Caco-2 (cell line): Measurements from ENCODE around the gene SNX19. TPM values are rescaled to one million over a fixed set of nuclear protein-coding genes. Genes with fewer than 3 reads are reported as not detected.

ENCODE experiments used
- BruUV-seq: library from RNA; stranded (reverse); fragments of 400-500 nt; replicated peaks from 2 replicates; lab custom pipeline; 2021; lab: Mats Ljungman, UMichigan
- CTCF ChIA-PET: fragments of 300-600 bp; sonication (Branson Sonifier 250); formaldehyde crosslinking; loops from one replicate; lab custom pipeline; 2022; ENCODE audit warnings: antibody characterized with exemption; lab: Charles Lee
- POLR2A ChIA-PET: fragments of 300-600 bp; sonication (Branson Sonifier 250); formaldehyde crosslinking; loops from one replicate; lab custom pipeline; 2022; ENCODE audit warnings: antibody characterized with exemption; lab: Charles Lee
- DNase-seq, 2 experiments: peaks; one replicate each; pipeline versions ENCODE4 v3.0.0 to v3.0.0-alpha.2; 2020 to 2022
- H3K27me3 ChIP-seq: replicated peaks from 2 replicates; pipeline ENCODE4 v1.6.0; 2011; ENCODE audit warnings: low read length; ENCODE audit not compliant: control insufficient read depth, insufficient read depth
- H3K36me3 ChIP-seq: 2 replicates; pipeline ENCODE4 v1.5.1; 2011; ENCODE audit warnings: low read length; ENCODE audit not compliant: control insufficient read depth, insufficient read depth
- H3K4me1 ChIP-seq: fragments of 250-450 bp; sonication (Bioruptor Pico); 2 replicates; pipeline ENCODE4 v1.5.1; 2020; ENCODE audit warnings: mild to moderate bottlenecking
- H3K4me3 ChIP-seq: 2 replicates; pipeline ENCODE4 v1.5.1; 2011; ENCODE audit warnings: low read depth, mild to moderate bottlenecking, control low read depth, low read length
- H3K9me3 ChIP-seq: fragments of 250-450 bp; sonication (Bioruptor Pico); 2 replicates; pipeline ENCODE4 v1.5.1; 2020; ENCODE audit warnings: mild to moderate bottlenecking, moderate library complexity
- H3K27ac Mint-ChIP-seq: one replicate; pipeline ENCODE4 v1.8.0; 2022; ENCODE audit warnings: mixed read lengths; ENCODE audit not compliant: unreplicated experiment
- H3K27me3 Mint-ChIP-seq: one replicate; pipeline ENCODE4 v1.8.0; 2022; ENCODE audit warnings: mixed read lengths; ENCODE audit not compliant: insufficient read depth, unreplicated experiment
- H3K36me3 Mint-ChIP-seq: one replicate; pipeline ENCODE4 v1.8.0; 2022; ENCODE audit warnings: mild to moderate bottlenecking, mixed read lengths; ENCODE audit not compliant: insufficient read depth, unreplicated experiment
- H3K4me1 Mint-ChIP-seq: one replicate; pipeline ENCODE4 v1.8.0; 2022; ENCODE audit warnings: low read depth, mixed read lengths; ENCODE audit not compliant: unreplicated experiment
- H3K4me3 Mint-ChIP-seq: one replicate; pipeline ENCODE4 v1.8.0; 2022; ENCODE audit warnings: mild to moderate bottlenecking, moderate library complexity, mixed read lengths; ENCODE audit not compliant: unreplicated experiment
- H3K9me3 Mint-ChIP-seq: one replicate; pipeline ENCODE4 v1.8.0; 2022; ENCODE audit warnings: mixed read lengths; ENCODE audit not compliant: unreplicated experiment
- CTCF ChIP-seq, 2 experiments: fragments of 200-600 bp in 1 of 2; IDR thresholded peaks; 1 replicate in 1 of 2; 2 replicates in 1 of 2; pipeline versions ENCODE4 v1.5.1 to v1.8.0; 2011 to 2022; ENCODE audit warnings: antibody characterized with exemption in 1 of 2, control low read depth in 1 of 2, inconsistent platforms in 1 of 2, low read depth in 1 of 2, low read length in 1 of 2, mild to moderate bottlenecking in 1 of 2, moderate library complexity in 1 of 2; ENCODE audit not compliant: insufficient read depth in 1 of 2, severe bottlenecking in 1 of 2, unreplicated experiment in 1 of 2
- intact Hi-C: fragments of 100-400 bp; cut with micrococcal nuclease; formaldehyde crosslinking; loops from one replicate; pipeline ENCODE4 v1.10.0; 2022; ENCODE audit not compliant: unreplicated experiment
- total RNA-seq: library from RNA; stranded (reverse); gene quantifications from 2 replicates; pipeline ENCODE4 v1.2.3, GENCODE V29; 2022

The SNX19 gene
- total RNA-seq, 1 experiment from 2014 or later, result 82.4 TPM

GRCh38 chr11:130849215-130849568, 67.1 kb downstream of the SNX19 start:
- BruUV-seq, result no TSS peak
- H3K27me3 ChIP-seq, result no peaks in the 10 kb centered on the region; the same call in 1 of the 2 replicates
- peaks cover 22% of the 10 kb centered on the region for H3K27me3 Mint-ChIP-seq
- no peaks in the 10 kb centered on the region for H3K36me3 ChIP-seq
- DNase-seq, result no peak
- ChIA-PET CTCF (interaction anchor here (0.7 to 1.2 kb wide), 3 partner anchors 13 to 418 kb away, joined by 3 to 10 read pairs (median 3); no protein-coding TSS in a partner anchor), POLR2A (no interaction called here)
- peaks cover 7% of the 10 kb centered on the region for H3K9me3 Mint-ChIP-seq
- H3K9me3 ChIP-seq, result no peaks in the 10 kb centered on the region
- H3K4me1 Mint-ChIP-seq, result no peaks in the 10 kb centered on the region
- no peaks in the 10 kb centered on the region for H3K36me3 Mint-ChIP-seq
- H3K4me1 ChIP-seq, result no peaks in the 10 kb centered on the region
- TF ChIP-seq CTCF (IDR thresholded peaks at IDR 0.05; ENCODE audit: insufficient read depth in 1 of 2, low read depth in 1 of 2, low read length in 1 of 2, severe bottlenecking in 1 of 2, unreplicated experiment in 1 of 2), result no peak
- no peak overlapping the region for H3K4me3 ChIP-seq
- no peak overlapping the region for H3K4me3 Mint-ChIP-seq
- H3K27ac Mint-ChIP-seq, result no peak overlapping the region
- intact Hi-C loops, result no loop called here

GRCh38 chr11:130848361-130849214, 67.7 kb downstream of the SNX19 start:
- CTCF ChIA-PET, result interaction anchor here (0.7 to 1.1 kb wide), 2 partner anchors 30 to 417 kb away, joined by 3 to 10 read pairs; no protein-coding TSS in a partner anchor
- Mint-ChIP-seq H3K36me3 (no peaks in the 10 kb centered on the region), H3K27me3 (peaks cover 24% of the 10 kb centered on the region), H3K4me3 (no peak overlapping the region), H3K27ac (no peak overlapping the region), H3K9me3 (peaks cover 7% of the 10 kb centered on the region), H3K4me1 (no peaks in the 10 kb centered on the region)
- Histone ChIP-seq H3K9me3 (no peaks in the 10 kb centered on the region), H3K4me1 (no peaks in the 10 kb centered on the region), H3K27me3 (no peaks in the 10 kb centered on the region; the same call in 1 of the 2 replicates), H3K36me3 (no peaks in the 10 kb centered on the region), H3K4me3 (no peak overlapping the region)
- POLR2A ChIA-PET, result no interaction called here
- no peak for DNase-seq
- no TSS peak for BruUV-seq
- TF ChIP-seq CTCF (IDR thresholded peaks at IDR 0.05; ENCODE audit: insufficient read depth in 1 of 2, low read depth in 1 of 2, low read length in 1 of 2, severe bottlenecking in 1 of 2, unreplicated experiment in 1 of 2), result no peak
- intact Hi-C loops, result no loop called here

GRCh38 chr11:130847517-130847916, 68.8 kb downstream of the SNX19 start:
- H3K27me3 ChIP-seq, result no peaks in the 10 kb centered on the region; the same call in 1 of the 2 replicates
- Mint-ChIP-seq H3K36me3 (no peaks in the 10 kb centered on the region), H3K9me3 (peaks cover 7% of the 10 kb centered on the region), H3K4me1 (no peaks in the 10 kb centered on the region), H3K27me3 (peaks cover 21% of the 10 kb centered on the region), H3K4me3 (no peak overlapping the region), H3K27ac (no peak overlapping the region)
- BruUV-seq, result no TSS peak
- H3K9me3 ChIP-seq, result no peaks in the 10 kb centered on the region
- no peaks in the 10 kb centered on the region for H3K36me3 ChIP-seq
- no peak overlapping the region for H3K4me3 ChIP-seq
- intact Hi-C loops, result no loop called here
- DNase-seq, result no peak
- no peak for TF ChIP-seq CTCF (IDR thresholded peaks at IDR 0.05; ENCODE audit: insufficient read depth in 1 of 2, low read depth in 1 of 2, low read length in 1 of 2, severe bottlenecking in 1 of 2, unreplicated experiment in 1 of 2)
- CTCF ChIA-PET, result no interaction called here
- POLR2A ChIA-PET, result no interaction called here
- no peaks in the 10 kb centered on the region for H3K4me1 ChIP-seq
